Suppressor macrophage treated with lipopolysaccharide for 1 hour (primary cell): ENCODE results near the gene DLAT.

Experiments used
- DNase-seq, 3 donors: peaks; one replicate each; pipeline ENCODE4 v3.0.0-alpha.2; 2020 to 2022

DLAT gene

GRCh38 chr11:112024773-112025678 is at the start of gene DLAT:
Gene DLAT (plus strand): TSS chr11:112025408. CDS start chr11:112025473, 65 bp downstream.
- DNase-seq: peak; percentile 83 to 92 (median 84)

- DNase-seq: no peak
Measured at GRCh38 chr11:111976119-111976766, 49.0 kb upstream of the DLAT start.

DNA sequence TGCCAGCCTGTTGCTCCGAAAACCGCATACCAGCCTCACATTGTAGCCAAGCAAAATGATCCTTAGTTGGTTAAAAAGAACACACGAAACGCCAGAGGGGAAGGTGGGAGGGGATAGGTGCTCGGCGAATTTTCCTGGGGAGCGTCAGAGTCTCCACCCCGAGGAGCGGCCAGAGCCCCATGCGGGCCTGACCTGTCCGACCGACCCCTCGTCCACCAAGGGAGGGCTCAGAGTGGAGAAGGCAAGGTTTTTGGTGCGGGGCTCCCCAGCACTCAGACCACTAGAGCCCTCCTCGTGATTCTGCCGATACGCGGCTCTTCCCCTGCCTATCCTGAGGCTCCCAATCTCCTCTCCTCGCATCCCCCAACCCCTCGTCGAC is 48.5 kb upstream of the DLAT start:
- DNase-seq: no peak

- peak; percentile 29 to 63 (median 39) for DNase-seq
Measured at GRCh38 chr11:111977146-111978027, 47.8 kb upstream of the DLAT start.

GRCh38 chr11:111978028-111978771 is 47.0 kb upstream of the DLAT start:
- peak in 1 of 3 donors; percentile 10 for DNase-seq

- no peak for DNase-seq
Measured at GRCh38 chr11:111980062-111980461, 45.1 kb upstream of the DLAT start.

- no peak for DNase-seq
Measured at GRCh38 chr11:111981270-111981669, 43.9 kb upstream of the DLAT start.

DNA sequence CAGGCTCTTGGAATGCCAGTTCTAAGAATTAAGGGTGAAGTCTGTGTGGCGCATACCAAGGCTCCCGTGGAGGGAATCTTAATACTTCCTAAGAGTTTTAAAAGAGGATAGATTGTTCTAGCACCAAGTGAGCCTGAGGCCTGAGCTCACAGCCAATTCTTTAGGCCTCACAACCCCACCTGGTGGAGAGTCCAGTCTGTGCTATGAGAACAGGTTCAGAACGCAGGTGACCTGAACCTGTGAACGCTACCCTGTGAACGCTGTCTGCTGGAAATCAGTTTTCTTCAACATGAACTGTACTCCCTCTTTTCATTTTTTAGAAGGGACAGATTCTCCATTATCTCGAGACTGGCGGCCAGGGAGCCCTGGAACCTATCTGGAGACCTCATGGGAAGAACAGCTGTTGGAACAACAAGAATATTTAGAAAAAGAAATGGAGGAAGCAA is 43.2 kb upstream of the DLAT start:
- peak; percentile 26 to 43 (median 34) for DNase-seq

- DNase-seq: no peak
Measured at GRCh38 chr11:111982541-111983186, 42.5 kb upstream of the DLAT start.

DNA sequence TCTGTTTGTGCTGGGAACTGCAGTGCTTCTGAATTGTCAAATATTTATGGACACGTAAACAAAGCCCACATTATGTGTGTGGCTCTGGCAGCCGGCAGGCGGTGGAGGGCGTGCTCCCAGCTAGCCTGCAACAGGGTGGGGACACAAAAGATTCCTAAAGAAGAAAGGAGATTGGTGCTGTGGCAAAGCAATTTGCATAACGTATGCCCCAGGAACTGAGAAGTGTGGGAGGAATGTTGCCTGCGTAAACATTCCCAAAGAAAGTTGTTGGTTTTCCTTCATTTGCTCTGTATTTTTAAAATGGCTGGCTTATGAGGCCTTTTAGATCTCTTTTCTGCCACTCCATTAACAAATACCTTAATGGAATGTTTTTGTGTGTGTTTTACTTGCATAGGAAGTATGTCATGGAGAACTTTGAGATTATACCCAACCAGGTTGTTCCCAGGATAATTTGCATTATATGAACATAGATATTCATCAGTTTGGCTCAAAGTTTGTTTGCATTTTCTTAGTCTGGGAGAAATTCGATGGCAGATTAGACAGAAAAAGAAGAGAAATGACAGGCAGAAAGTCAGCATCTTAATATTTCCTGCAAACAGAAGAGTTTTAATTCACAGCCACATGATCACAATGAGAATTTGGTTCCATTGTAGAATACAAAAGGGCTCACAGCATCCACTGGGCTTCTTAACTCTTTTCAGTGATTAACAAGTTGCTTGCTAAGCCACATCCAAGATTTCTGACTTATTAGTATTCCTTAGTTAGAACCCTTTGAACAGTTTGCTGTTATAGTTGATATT is 41.8 kb upstream of the DLAT start:
- DNase-seq: no peak

DNA sequence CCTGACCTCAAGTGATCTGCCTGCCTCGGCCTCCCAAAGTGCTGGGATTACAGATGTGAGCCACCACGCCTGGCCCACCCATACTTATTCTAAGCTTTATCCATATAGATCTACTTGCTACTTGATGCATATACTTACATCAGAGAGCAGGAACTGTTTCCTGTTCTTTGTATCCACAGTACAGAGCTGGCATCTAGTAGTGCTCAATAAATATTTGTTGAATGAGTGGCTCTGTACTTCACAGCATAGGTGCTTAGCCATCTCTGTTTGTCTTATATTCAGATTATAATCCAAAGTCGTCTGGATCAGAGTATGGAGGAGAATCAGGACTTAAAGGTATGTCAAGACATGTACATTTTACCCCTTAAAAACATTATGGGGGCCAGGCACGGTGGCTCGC is 38.6 kb upstream of the DLAT start:
- no peak for DNase-seq

GRCh38 chr11:111990381-111990780 is 34.8 kb upstream of the DLAT start:
- no peak for DNase-seq

DNA sequence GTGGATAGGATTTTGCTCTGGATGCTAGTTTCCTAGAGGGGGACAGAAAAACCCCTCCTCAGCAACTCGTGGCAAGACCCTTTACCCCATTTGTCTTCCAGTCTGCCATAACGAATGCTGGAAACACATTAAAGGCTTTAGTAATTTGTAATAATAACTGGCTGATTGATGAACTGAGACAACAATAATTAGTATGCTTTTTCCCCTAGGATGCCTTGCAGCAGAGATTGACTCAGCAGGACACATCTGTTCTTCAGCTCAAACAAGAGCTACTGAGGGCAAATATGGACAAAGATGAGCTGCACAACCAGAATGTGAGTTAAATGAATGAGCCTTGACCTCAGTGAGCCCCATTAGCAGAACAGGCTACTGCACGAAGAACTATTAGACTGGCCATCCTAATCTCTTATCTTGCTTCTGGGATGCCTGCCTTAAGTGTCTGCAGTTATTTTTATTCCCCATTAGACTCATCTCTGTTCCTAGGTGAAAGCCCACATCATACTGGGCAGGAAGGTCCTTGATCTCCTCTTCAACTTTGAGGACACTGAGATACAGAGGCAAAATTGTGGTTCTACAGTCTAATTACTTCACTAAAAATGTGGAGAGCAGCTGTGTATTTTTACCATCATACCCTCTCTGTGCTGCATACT is 32.9 kb upstream of the DLAT start:
- DNase-seq: no peak

- peak; percentile 46 to 62 (median 55) for DNase-seq
Measured at GRCh38 chr11:111996129-111996528, 29.1 kb upstream of the DLAT start.

DNA sequence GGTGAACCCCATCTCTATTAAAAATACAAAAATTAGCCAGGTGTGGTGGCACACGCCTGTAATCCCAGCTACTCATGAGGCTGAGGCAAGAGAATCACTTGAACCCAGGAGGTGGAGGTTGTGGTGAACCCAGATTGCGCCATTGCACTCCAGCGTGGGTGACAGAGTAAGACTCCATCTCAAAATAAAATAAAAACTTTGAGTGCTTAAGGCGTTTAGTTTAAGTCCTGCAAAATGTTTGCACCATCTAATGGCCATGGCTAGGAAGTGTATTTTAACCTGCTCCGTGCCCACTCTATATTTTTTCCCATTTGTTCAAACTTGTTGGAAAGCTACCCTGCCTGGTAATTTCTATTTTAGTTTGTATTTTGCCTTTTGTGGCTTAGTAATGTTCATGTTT is 28.5 kb upstream of the DLAT start:
- DNase-seq: peak; percentile 51 to 68 (median 67)

DNA sequence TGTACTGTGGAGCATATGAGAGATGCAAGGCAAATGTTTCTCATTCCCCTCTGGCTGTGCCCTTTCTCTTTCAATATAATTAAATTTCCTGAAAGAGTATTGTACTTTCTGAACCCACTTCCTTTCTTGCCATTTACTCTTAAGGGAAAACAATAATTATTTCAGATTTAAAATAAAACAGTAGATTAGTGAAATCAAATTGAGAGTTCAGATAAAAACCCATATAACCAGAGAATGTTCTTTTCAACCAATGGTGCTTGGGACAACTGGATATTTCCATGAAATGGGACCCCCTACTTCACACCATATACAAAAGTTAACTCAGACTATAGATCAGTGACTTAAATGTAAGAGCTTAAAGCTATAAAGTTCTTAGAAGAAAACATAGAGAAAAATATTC is 26.1 kb upstream of the DLAT start:
- no peak for DNase-seq

GRCh38 chr11:112000703-112001102 is 24.5 kb upstream of the DLAT start:
- no peak for DNase-seq

DNA sequence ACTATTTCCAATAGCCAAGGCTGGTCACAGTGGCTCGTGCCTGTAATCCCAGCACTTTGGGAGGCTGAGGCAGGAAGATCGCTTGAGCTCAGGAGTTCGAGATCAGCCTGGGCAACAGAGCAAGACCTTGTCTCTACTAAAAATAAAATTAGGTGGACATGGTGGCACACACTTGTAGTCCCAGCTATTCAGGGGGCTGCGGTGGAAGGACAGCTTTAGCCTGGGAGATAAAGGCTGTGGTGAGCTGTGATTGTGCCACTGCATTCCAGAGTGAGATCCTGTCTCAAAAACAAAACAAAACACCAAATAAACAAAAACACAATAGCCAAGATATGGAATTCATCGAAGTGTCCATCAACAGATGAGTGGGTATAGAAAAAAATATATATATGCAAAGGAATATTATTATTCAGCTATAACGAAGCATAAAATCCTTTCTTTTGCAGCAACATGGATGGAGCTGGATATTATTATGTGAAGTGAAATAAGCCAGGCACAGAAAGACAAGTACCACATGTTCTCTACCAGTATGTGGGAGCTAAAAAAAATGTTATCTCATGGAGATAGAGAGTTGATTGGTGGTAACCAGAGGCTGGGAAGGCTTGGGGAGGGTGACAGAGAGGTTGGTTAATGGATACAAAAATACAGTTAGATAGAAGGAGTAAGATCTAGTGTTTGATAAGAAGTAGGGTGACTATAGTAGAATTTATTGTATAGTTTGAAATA is 22.6 kb upstream of the DLAT start:
- no peak for DNase-seq

DNA sequence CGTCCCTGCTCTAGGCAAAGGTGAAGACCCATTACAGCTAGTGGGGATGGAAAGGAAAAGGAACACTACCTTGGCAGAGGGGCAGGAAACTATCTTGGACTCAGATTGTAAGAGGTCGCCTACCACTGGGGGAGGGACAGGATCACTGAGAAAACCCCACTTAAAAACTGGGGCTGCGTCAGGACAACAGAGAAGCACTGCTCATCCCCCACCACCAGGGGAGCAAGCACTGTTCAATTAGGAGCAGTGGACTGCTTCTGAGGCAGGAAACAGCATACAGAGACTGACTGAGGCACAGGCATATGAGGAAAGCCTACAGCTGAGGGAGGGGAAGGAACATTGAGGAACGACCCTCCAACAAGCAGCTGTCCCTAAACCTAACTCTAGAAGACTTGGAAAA is 20.8 kb upstream of the DLAT start:
- peak; percentile 35 to 45 (median 39) for DNase-seq
